ENCODE results near the gene PXDN.

Gene PXDN

DNA sequence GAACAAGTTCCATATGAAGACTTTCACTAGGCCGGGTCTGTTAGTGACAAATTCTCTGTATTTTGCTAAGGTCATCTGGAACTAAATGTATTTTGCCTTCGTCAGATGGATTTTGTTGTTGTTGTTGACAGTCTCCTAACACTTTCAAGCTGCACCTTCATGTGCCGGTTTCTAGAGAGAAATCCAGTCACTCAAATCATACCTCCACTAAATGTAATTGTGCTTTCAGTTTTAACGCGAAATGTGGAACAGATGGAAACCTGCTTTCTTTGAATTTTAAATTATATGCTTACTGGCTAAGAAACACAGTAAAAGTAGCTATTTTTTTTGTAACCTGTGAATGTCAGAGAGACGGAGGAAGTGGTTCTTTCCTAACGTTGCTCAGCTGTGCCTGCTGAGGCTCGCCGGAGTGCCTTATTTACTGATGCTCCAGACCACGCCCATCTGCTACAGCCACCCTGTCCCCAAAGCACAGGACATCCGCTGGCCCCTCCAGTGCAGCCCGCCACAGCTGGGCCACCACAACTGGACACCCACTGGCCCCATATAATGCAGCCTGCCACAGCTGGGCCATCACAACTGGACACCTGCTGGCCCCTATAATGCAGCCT, 134.7 kb downstream of the PXDN start:
- CTCF ChIA-PET: no interaction called here
- POLR2A ChIA-PET: no interaction called here
- Histone ChIP-seq H3K4me3 (ENCODE audit: control insufficient read depth in 1 of 7, extremely low read depth in 1 of 7, insufficient read depth in 4 of 7, low read depth in 2 of 7, low read length in 6 of 7) (no peak overlapping the region), H3K9me3 (ENCODE audit: control extremely low read depth in 1 of 5, control insufficient read depth in 4 of 5, insufficient read depth in 2 of 5, low read depth in 1 of 5, low read length in 4 of 5) (no peaks in the 10 kb centered on the region), H3K27ac (ENCODE audit: insufficient read depth in 1 of 2, low read depth in 1 of 2, low read length in 2 of 2, poor library complexity in 1 of 2, severe bottlenecking in 2 of 2) (no peak overlapping the region), H3K27me3 (replicated peaks in 2 of 5; ENCODE audit: control insufficient read depth in 4 of 5, insufficient read depth in 5 of 5, low read length in 4 of 5) (peaks cover 0 to 38% (median 4%) of the 10 kb centered on the region in 5 experiments), H3K4me1 (ENCODE audit: control extremely low read depth in 1 of 4, control insufficient read depth in 4 of 4, insufficient read depth in 4 of 4, low read length in 3 of 4) (peaks cover 0 to 8% (median 2%) of the 10 kb centered on the region in 4 experiments), H3K36me3 (ENCODE audit: control insufficient read depth in 4 of 4, insufficient read depth in 4 of 4, low read length in 3 of 4) (no peaks in the 10 kb centered on the region)
- WGBS (ENCODE audit: insufficient coverage): 44% methylated on average over 8 of the region's 12 CpGs
- no peak for DNase-seq

DNA sequence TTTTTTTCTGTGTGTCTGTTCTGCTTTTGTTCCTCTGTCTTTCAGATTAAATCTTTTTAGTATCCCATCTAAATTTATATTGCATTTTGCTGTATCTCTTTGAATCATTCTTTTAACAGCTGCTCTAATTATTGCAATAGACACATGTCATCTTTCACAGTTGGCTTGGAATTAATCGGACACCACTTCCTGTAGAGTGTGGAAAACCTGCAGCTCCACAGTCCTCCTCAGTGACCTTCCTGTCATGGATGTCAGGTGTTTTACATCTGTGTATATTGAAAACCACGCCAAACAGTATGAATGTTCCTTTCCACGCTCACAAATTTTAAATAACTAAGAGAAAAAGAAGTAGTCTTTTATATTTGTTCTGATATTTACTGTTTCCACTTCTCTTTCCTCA, 135.3 kb downstream of the PXDN start:
- H3K27ac ChIP-seq (ENCODE audit: insufficient read depth in 1 of 2, low read depth in 1 of 2, low read length in 2 of 2, poor library complexity in 1 of 2, severe bottlenecking in 2 of 2): no peak overlapping the region
- H3K4me1 ChIP-seq (ENCODE audit: control extremely low read depth in 1 of 4, control insufficient read depth in 4 of 4, insufficient read depth in 4 of 4, low read length in 3 of 4): peaks cover 0 to 8% (median 2%) of the 10 kb centered on the region in 4 experiments
- WGBS (ENCODE audit: insufficient coverage): 100% methylated on average over 1 of the region's 3 CpGs
- no peak overlapping the region for H3K4me3 ChIP-seq (ENCODE audit: control insufficient read depth in 1 of 7, extremely low read depth in 1 of 7, insufficient read depth in 4 of 7, low read depth in 2 of 7, low read length in 6 of 7)
- no peak for DNase-seq
- peaks cover 0 to 43% (median 4%) of the 10 kb centered on the region in 5 experiments for H3K27me3 ChIP-seq (replicated peaks in 2 of 5; ENCODE audit: control insufficient read depth in 4 of 5, insufficient read depth in 5 of 5, low read length in 4 of 5)
- no peaks in the 10 kb centered on the region for H3K36me3 ChIP-seq (ENCODE audit: control insufficient read depth in 4 of 4, insufficient read depth in 4 of 4, low read length in 3 of 4)
- H3K9me3 ChIP-seq (ENCODE audit: control extremely low read depth in 1 of 5, control insufficient read depth in 4 of 5, insufficient read depth in 2 of 5, low read depth in 1 of 5, low read length in 4 of 5): no peaks in the 10 kb centered on the region
- ChIA-PET POLR2A (no interaction called here), CTCF (no interaction called here)

DNA sequence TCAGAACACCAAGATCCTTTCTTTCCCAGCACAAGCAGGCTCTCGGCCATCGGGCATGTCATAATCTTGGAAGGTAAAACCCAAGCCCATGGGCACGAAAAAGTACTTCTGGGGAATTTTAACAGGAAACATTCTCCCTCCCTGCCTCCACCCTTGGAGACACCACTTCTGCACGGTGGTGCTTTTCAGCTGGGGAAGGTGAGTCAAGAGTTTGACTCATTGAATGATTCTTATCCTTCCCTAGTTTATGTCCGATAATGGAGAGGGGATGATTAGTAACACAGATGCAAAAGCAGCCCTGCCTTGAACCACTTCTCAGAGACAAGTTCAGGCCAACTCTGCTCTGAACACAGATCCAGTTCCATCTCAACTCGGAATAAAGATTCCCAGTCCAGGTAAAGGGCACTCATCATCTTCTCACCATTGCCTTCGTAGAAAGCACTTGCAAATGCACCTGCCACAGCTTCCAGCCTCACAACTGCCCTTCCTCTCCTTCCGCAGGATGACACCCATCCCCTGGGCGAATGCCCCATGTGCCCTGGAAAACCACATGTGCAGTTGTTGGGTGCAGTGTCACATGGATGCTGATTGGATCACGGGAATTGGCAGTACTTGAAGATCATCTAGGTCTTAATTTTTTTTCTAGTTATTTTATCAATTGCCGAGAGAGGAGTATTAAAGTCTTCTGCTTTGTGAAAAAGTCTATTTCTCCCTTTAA, 136.2 kb downstream of the PXDN start:
- POLR2A ChIA-PET: no interaction called here
- no peak for DNase-seq
- Histone ChIP-seq H3K9me3 (ENCODE audit: control extremely low read depth in 1 of 5, control insufficient read depth in 4 of 5, insufficient read depth in 2 of 5, low read depth in 1 of 5, low read length in 4 of 5) (no peaks in the 10 kb centered on the region), H3K27ac (ENCODE audit: insufficient read depth in 1 of 2, low read depth in 1 of 2, low read length in 2 of 2, poor library complexity in 1 of 2, severe bottlenecking in 2 of 2) (no peak overlapping the region), H3K36me3 (ENCODE audit: control insufficient read depth in 4 of 4, insufficient read depth in 4 of 4, low read length in 3 of 4) (no peaks in the 10 kb centered on the region), H3K4me3 (ENCODE audit: control insufficient read depth in 1 of 7, extremely low read depth in 1 of 7, insufficient read depth in 4 of 7, low read depth in 2 of 7, low read length in 6 of 7) (no peak overlapping the region), H3K4me1 (ENCODE audit: control extremely low read depth in 1 of 4, control insufficient read depth in 4 of 4, insufficient read depth in 4 of 4, low read length in 3 of 4) (peaks cover 0 to 8% (median 2%) of the 10 kb centered on the region in 4 experiments), H3K27me3 (replicated peaks in 2 of 5; ENCODE audit: control insufficient read depth in 4 of 5, insufficient read depth in 5 of 5, low read length in 4 of 5) (peaks cover 0 to 41% (median 4%) of the 10 kb centered on the region in 5 experiments)
- 92% methylated on average over 7 of the region's 11 CpGs for WGBS (ENCODE audit: insufficient coverage)
- CTCF ChIA-PET: no interaction called here

DNA sequence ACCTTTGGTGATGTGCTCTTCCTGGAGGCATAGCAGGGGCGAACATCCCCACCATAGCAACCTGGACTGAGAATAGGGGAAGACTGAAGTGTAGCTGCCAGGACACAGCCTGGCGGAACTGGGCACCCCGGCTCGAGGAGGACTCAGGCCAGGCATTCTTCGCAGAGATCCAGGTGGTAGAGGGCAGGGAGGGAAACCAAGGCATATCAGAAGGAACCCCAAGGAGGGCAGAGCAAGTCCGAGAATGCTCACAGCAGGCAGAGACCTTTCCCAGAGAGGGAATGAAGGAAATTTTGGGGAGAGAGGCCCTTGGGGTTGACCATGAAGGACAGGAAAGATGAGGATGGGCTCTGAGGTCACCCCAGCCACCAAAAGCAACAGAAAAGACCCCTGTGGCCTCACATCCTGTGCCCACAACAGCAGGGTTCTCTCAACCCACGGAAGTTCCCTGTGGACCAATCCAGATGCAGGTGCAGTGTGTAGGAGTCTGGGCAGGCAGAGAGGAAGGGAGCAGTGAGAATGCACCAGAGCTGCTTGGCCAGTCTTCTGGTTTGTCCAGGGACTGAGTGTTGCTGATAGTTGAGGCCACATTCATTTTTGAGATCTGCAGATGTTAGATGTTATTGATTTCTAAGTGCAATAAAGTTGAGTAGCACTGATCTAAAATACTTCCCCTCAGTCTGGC, 136.9 kb downstream of the PXDN start:
- WGBS (ENCODE audit: insufficient coverage): 86% methylated on average over 7 of the region's 7 CpGs
- ChIA-PET CTCF (no interaction called here), POLR2A (interaction anchor here (0.5 kb wide), 1 partner anchor 1290 kb away, joined by 3 read pairs; no protein-coding TSS in a partner anchor)
- no peak overlapping the region for H3K4me3 ChIP-seq (ENCODE audit: control insufficient read depth in 1 of 7, extremely low read depth in 1 of 7, insufficient read depth in 4 of 7, low read depth in 2 of 7, low read length in 6 of 7)
- peaks cover 0 to 8% (median 2%) of the 10 kb centered on the region in 4 experiments for H3K4me1 ChIP-seq (ENCODE audit: control extremely low read depth in 1 of 4, control insufficient read depth in 4 of 4, insufficient read depth in 4 of 4, low read length in 3 of 4)
- no peak overlapping the region for H3K27ac ChIP-seq (ENCODE audit: insufficient read depth in 1 of 2, low read depth in 1 of 2, low read length in 2 of 2, poor library complexity in 1 of 2, severe bottlenecking in 2 of 2)
- H3K36me3 ChIP-seq (ENCODE audit: control insufficient read depth in 4 of 4, insufficient read depth in 4 of 4, low read length in 3 of 4): no peaks in the 10 kb centered on the region
- no peak for DNase-seq
- no peaks in the 10 kb centered on the region for H3K9me3 ChIP-seq (ENCODE audit: control extremely low read depth in 1 of 5, control insufficient read depth in 4 of 5, insufficient read depth in 2 of 5, low read depth in 1 of 5, low read length in 4 of 5)
- peaks cover 0 to 39% (median 4%) of the 10 kb centered on the region in 5 experiments for H3K27me3 ChIP-seq (replicated peaks in 2 of 5; ENCODE audit: control insufficient read depth in 4 of 5, insufficient read depth in 5 of 5, low read length in 4 of 5)

DNA sequence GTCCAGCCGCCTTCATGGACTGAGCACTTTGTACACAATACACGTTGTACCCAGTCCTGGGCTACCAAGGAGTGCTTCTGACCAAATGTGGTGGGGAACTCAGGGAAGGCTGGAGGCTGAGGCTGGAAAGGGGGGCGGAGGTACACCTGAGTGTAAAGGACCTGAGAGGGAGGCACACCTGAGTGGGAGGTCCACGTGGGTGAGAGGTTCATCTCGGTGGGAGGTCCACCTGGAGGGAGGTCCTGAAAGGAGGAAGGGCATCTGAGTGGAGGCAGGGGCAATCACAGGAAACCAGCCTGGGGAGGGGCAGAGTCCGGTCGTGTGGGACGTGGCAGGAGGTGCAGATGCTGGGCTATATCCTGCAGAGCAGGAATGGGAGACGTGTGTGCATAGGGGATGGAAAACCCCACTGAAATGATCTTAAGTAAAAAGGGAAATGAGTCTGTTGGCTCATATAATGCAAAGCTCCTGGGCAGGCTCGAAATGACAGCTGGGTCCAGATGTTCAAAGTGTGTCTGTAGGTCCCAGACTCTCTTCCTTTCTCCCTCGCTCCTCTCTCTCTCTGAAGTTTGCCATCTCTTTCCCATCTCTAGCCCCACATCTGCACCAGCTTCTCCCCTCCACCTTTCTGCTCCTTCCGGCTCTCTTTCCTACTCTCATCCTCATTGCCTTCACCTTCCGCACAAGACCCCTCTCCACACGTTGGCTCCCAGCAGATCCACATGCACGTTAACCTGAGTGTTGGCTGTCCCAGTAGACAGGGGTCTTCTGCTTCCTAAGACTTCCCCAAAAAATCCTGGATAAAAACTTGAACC, 137.7 kb downstream of the PXDN start:
- H3K4me1 ChIP-seq (ENCODE audit: control extremely low read depth in 1 of 4, control insufficient read depth in 4 of 4, insufficient read depth in 4 of 4, low read length in 3 of 4): peaks cover 0 to 8% (median 2%) of the 10 kb centered on the region in 4 experiments
- H3K36me3 ChIP-seq (ENCODE audit: control insufficient read depth in 4 of 4, insufficient read depth in 4 of 4, low read length in 3 of 4): no peaks in the 10 kb centered on the region
- ChIA-PET CTCF (interaction anchor here (1.3 kb wide), 1 partner anchor 41 kb away, joined by 3 read pairs; no protein-coding TSS in a partner anchor), POLR2A (interaction anchor here (0.5 kb wide), 1 partner anchor 1291 kb away, joined by 3 read pairs; no protein-coding TSS in a partner anchor)
- no peak overlapping the region for H3K27ac ChIP-seq (ENCODE audit: insufficient read depth in 1 of 2, low read depth in 1 of 2, low read length in 2 of 2, poor library complexity in 1 of 2, severe bottlenecking in 2 of 2)
- no peak overlapping the region for H3K4me3 ChIP-seq (ENCODE audit: control insufficient read depth in 1 of 7, extremely low read depth in 1 of 7, insufficient read depth in 4 of 7, low read depth in 2 of 7, low read length in 6 of 7)
- H3K27me3 ChIP-seq (replicated peaks in 2 of 5; ENCODE audit: control insufficient read depth in 4 of 5, insufficient read depth in 5 of 5, low read length in 4 of 5): peaks cover 0 to 39% (median 4%) of the 10 kb centered on the region in 5 experiments
- WGBS (ENCODE audit: insufficient coverage): 51% methylated on average over 14 of the region's 15 CpGs
- H3K9me3 ChIP-seq (ENCODE audit: control extremely low read depth in 1 of 5, control insufficient read depth in 4 of 5, insufficient read depth in 2 of 5, low read depth in 1 of 5, low read length in 4 of 5): no peaks in the 10 kb centered on the region
- no peak for DNase-seq

DNA sequence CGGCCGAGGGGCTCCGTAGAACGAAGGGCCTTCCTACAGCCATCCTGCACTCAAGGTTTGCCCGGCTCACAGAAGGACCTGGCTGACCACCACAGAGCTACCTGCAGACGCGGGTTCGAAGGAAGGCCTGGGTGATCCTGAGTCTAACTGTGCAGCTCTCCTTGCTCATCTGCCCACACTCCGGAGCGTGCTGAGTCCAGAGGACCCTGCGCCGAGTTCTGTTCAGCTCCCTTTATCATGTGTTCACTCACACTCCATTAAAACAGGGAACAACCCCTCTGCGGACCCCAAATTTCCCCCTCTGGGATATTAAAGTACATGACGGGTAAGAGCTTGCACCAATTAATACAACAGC, 138.3 kb downstream of the PXDN start:
- Histone ChIP-seq H3K9me3 (ENCODE audit: control extremely low read depth in 1 of 5, control insufficient read depth in 4 of 5, insufficient read depth in 2 of 5, low read depth in 1 of 5, low read length in 4 of 5) (no peaks in the 10 kb centered on the region), H3K27ac (ENCODE audit: insufficient read depth in 1 of 2, low read depth in 1 of 2, low read length in 2 of 2, poor library complexity in 1 of 2, severe bottlenecking in 2 of 2) (no peak overlapping the region), H3K4me1 (ENCODE audit: control extremely low read depth in 1 of 4, control insufficient read depth in 4 of 4, insufficient read depth in 4 of 4, low read length in 3 of 4) (peaks cover 0 to 8% (median 2%) of the 10 kb centered on the region in 4 experiments), H3K27me3 (replicated peaks in 2 of 5; ENCODE audit: control insufficient read depth in 4 of 5, insufficient read depth in 5 of 5, low read length in 4 of 5) (peaks cover 0 to 39% (median 4%) of the 10 kb centered on the region in 5 experiments), H3K36me3 (ENCODE audit: control insufficient read depth in 4 of 4, insufficient read depth in 4 of 4, low read length in 3 of 4) (no peaks in the 10 kb centered on the region), H3K4me3 (ENCODE audit: control insufficient read depth in 1 of 7, extremely low read depth in 1 of 7, insufficient read depth in 4 of 7, low read depth in 2 of 7, low read length in 6 of 7) (no peak overlapping the region)
- WGBS (ENCODE audit: insufficient coverage): 76% methylated on average over 12 of the region's 14 CpGs
- ChIA-PET CTCF (interaction anchor here (1.3 kb wide), 1 partner anchor 42 kb away, joined by 3 read pairs; no protein-coding TSS in a partner anchor), POLR2A (no interaction called here)
- DNase-seq: no peak

All from common myeloid progenitor, CD34-positive (primary cell).